ENCODE results near the gene CDON.
"Not testable (repeated sequence)": the region's sequence is repeated elsewhere in the genome, so short reads cannot be mapped to it uniquely, and the experiment has no call there.

The CDON gene

GRCh38 chr11:126032375-126032774 lies 30.3 kb downstream of the CDON start:
- DNase-seq (ENCODE audit: low read depth in 2 of 2) = no peak
- H3K4me3 ChIP-seq (replicated peaks in 1 of 2; ENCODE audit: low read depth in 2 of 2, low read length in 2 of 2) = no peak overlapping the region
- TF ChIP-seq CTCF (IDR thresholded peaks at IDR 0.05; ENCODE audit: low read depth, low read length) = no peak

- no peak for DNase-seq (ENCODE audit: low read depth in 2 of 2)
- TF ChIP-seq CTCF (IDR thresholded peaks at IDR 0.05; ENCODE audit: low read depth, low read length) = no peak
- H3K4me3 ChIP-seq (replicated peaks in 1 of 2; ENCODE audit: low read depth in 2 of 2, low read length in 2 of 2) = no peak overlapping the region
These were observed 32.9 kb downstream of the CDON start for GRCh38 chr11:126029805-126030204.

- no peak overlapping the region for H3K4me3 ChIP-seq (replicated peaks in 1 of 2; ENCODE audit: low read depth in 2 of 2, low read length in 2 of 2)
These were observed 33.4 kb downstream of the CDON start for GRCh38 chr11:126029237-126029636.

GRCh38 chr11:126028534-126028933 lies 34.1 kb downstream of the CDON start:
- not testable (repeated sequence) for H3K4me3 ChIP-seq (replicated peaks in 1 of 2; ENCODE audit: low read depth in 2 of 2, low read length in 2 of 2); DNase-seq (ENCODE audit: low read depth in 2 of 2)

More at GRCh38 chr11:126029237-126029636, 33.4 kb downstream of the CDON start:
- TF ChIP-seq CTCF (IDR thresholded peaks at IDR 0.05; ENCODE audit: low read depth, low read length) = no peak
- DNase-seq (ENCODE audit: low read depth in 2 of 2) = no peak

- TF ChIP-seq CTCF (IDR thresholded peaks at IDR 0.05; ENCODE audit: low read depth, low read length) = no peak
- H3K4me3 ChIP-seq (replicated peaks in 1 of 2; ENCODE audit: low read depth in 2 of 2, low read length in 2 of 2) = no peak overlapping the region
- no peak for DNase-seq (ENCODE audit: low read depth in 2 of 2)
These were observed 36.1 kb downstream of the CDON start for GRCh38 chr11:126026579-126026978.

- TF ChIP-seq CTCF (IDR thresholded peaks at IDR 0.05; ENCODE audit: low read depth, low read length) = no peak
- H3K4me3 ChIP-seq (replicated peaks in 1 of 2; ENCODE audit: low read depth in 2 of 2, low read length in 2 of 2) = no peak overlapping the region
- DNase-seq (ENCODE audit: low read depth in 2 of 2) = no peak
These were observed 36.8 kb downstream of the CDON start for GRCh38 chr11:126025822-126026221.

- DNase-seq (ENCODE audit: low read depth in 2 of 2) = no peak
- TF ChIP-seq CTCF (IDR thresholded peaks at IDR 0.05; ENCODE audit: low read depth, low read length) = no peak
- H3K4me3 ChIP-seq (replicated peaks in 1 of 2; ENCODE audit: low read depth in 2 of 2, low read length in 2 of 2) = no peak overlapping the region
These were observed 38.5 kb downstream of the CDON start for GRCh38 chr11:126024123-126024522.
